Measurements from ENCODE around the gene FOXC1.

- TF ChIP-seq POLR2A (IDR thresholded peaks at IDR 0.05) (no peak), POLR2AphosphoS5 (IDR thresholded peaks at IDR 0.05) (no peak), EP300 (IDR thresholded peaks at IDR 0.05) (no peak)
- TF ChIP-seq, protein P1, sequence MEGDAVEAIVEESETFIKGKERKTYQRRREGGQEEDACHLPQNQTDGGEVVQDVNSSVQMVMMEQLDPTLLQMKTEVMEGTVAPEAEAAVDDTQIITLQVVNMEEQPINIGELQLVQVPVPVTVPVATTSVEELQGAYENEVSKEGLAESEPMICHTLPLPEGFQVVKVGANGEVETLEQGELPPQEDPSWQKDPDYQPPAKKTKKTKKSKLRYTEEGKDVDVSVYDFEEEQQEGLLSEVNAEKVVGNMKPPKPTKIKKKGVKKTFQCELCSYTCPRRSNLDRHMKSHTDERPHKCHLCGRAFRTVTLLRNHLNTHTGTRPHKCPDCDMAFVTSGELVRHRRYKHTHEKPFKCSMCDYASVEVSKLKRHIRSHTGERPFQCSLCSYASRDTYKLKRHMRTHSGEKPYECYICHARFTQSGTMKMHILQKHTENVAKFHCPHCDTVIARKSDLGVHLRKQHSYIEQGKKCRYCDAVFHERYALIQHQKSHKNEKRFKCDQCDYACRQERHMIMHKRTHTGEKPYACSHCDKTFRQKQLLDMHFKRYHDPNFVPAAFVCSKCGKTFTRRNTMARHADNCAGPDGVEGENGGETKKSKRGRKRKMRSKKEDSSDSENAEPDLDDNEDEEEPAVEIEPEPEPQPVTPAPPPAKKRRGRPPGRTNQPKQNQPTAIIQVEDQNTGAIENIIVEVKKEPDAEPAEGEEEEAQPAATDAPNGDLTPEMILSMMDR (IDR thresholded peaks at IDR 0.05), result no peak
These were observed 48.7 kb downstream of the FOXC1 start for GRCh38 chr6:1658212-1659005.

Data from stomach (tissue), 4 donors.